LNCaP clone FGC (cell line): ENCODE measurements around the gene GUSB.

ENCODE experiments used
- DNase-seq: peaks from one replicate; pipeline ENCODE4 v3.0.0-alpha.2; 2011; ENCODE audit warnings: low read depth
- H3K4me3 ChIP-seq: 2 replicates; pipeline ENCODE4 v1.5.1; 2011; ENCODE audit warnings: mild to moderate bottlenecking, low read depth, low read length, control low read depth
- TF ChIP-seq, protein P1 (sequence below): IDR thresholded peaks from 2 replicates; pipeline ENCODE4 v1.5.1; 2012; ENCODE audit warnings: mild to moderate bottlenecking; ENCODE audit not compliant: control insufficient read depth, insufficient read depth; ENCODE audit errors: extremely low read depth

The GUSB gene

DNA sequence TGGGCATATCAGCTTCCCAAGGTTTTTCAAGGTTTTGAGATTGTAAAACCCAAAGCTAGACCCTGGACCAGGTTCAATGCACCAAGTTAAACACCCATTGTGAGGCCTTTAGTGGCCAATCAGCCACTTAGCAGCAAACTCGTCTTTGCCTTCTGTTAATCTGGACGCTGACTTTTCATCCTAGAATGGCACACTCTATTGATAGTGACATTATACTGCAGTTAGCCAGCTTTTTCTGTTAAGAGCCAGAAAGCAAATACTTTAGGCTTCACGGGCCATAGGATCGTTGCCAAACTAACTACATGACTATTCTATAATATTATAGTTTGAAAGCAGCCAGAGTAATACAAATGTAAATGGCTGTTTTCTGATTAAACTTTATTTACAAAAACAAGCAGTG lies 57.8 kb downstream of the GUSB start:
- no peak overlapping the region for H3K4me3 ChIP-seq
- TF ChIP-seq, protein P1, sequence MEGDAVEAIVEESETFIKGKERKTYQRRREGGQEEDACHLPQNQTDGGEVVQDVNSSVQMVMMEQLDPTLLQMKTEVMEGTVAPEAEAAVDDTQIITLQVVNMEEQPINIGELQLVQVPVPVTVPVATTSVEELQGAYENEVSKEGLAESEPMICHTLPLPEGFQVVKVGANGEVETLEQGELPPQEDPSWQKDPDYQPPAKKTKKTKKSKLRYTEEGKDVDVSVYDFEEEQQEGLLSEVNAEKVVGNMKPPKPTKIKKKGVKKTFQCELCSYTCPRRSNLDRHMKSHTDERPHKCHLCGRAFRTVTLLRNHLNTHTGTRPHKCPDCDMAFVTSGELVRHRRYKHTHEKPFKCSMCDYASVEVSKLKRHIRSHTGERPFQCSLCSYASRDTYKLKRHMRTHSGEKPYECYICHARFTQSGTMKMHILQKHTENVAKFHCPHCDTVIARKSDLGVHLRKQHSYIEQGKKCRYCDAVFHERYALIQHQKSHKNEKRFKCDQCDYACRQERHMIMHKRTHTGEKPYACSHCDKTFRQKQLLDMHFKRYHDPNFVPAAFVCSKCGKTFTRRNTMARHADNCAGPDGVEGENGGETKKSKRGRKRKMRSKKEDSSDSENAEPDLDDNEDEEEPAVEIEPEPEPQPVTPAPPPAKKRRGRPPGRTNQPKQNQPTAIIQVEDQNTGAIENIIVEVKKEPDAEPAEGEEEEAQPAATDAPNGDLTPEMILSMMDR = no peak
- no peak for DNase-seq

DNA sequence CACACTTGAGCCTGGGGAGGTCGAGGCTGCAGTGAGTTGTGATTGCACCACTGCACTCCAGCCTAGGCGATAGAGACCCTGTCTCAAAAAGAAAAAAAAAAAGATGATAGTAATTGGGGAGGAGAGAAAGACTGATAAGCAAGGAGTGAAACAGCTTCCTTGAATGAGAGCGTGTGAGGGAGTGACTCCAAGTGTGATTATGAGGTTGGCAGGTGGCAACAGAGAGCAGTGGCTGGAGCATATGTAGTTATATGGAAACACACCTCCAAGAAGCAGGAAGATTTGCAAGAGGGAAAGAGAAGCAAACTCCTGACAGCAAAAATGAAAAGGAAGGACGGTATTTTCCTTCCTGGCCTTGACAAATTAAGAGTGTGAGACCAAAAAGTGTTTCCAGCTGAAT lies 58.7 kb downstream of the GUSB start:
- no peak for DNase-seq
- TF ChIP-seq, protein P1 = no peak

DNA sequence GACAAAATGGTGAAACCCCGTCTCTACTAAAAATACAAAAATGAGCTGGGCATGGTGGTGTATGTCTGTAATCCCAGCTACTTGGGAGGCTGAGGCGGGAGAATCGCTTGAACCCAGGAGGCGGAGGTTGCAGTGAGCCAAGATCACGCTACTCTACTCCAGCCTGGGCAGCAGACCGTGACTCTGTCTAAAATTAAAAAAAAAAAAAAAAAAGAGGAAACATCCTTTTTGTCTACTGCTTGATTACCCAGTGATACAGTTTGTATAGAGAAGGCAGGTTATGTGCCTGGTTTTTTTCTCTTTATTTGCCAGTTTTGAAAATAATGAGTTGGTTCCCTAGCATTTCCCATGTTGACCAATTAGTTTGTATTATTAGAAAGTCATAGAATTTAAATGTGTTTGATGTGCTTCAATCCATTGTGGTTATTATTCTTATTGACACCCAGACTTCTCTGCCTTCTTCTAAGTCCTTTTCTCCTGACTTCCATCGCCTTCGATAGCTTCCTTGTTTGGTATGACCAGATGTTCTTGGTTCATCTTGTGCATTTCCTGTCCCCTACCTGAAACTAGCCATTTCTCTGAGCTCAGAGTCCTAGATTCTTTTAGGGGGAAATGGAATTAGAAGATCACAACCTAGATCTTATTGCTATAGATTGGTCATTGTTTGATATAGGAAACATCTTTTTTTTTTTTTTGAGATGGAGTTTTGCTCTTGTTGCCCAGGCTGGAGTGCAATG lies 65.9 kb downstream of the GUSB start:
- TF ChIP-seq, protein P1 = no peak
- DNase-seq = no peak

More for the DNA sequence above, 58.7 kb downstream of the GUSB start:
- no peak overlapping the region for H3K4me3 ChIP-seq

DNA sequence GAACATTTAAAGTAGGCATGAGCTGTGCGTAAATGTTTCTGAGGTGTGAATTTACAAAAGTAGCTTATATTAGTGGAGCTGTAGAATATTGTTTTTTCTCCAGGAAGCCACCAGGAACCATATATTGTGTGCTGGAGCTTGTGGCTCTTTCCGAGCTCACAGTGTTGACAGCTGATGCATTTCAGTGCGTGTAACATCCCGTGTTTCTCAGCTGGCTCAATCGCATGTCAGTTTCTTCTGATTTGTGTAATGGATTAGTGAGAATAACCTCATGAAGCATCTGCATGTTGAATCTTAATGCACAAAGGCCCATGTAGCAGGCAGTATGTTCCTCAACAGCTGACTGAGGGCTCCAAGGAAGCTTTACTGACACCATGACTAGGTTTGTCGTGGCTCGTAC lies 69.8 kb downstream of the GUSB start:
- no peak overlapping the region for H3K4me3 ChIP-seq
- TF ChIP-seq, protein P1 = no peak
- DNase-seq = no peak

More for the DNA sequence above, 65.9 kb downstream of the GUSB start:
- H3K4me3 ChIP-seq = no peak overlapping the region
